ENCODE measurements around the gene GNA12. TPM values are rescaled to one million over a fixed set of nuclear protein-coding genes. Genes with fewer than 3 reads are reported as not detected.
"Not testable (repeated sequence)": the region's sequence is repeated elsewhere in the genome, so short reads cannot be mapped to it uniquely, and the experiment has no call there.

Gene GNA12
- total RNA-seq, 1 experiment from 2014 or later: 36.2 TPM

GRCh38 chr7:2680256-2680655 is 163.9 kb downstream of the GNA12 start:
- no peak overlapping the region for H3K4me3 Mint-ChIP-seq (ENCODE audit: unreplicated experiment)
- H3K4me1 Mint-ChIP-seq (ENCODE audit: insufficient read depth, unreplicated experiment): no peaks in the 10 kb centered on the region
- POLR2A ChIA-PET: interaction anchor here (1.0 to 1.1 kb wide), 2 partner anchors 229 to 230 kb away, joined by 3 to 5 read pairs; no protein-coding TSS in a partner anchor
- DNase-seq (ENCODE audit: unreplicated experiment): no peak
- no peak overlapping the region for H3K27ac Mint-ChIP-seq (ENCODE audit: low read depth, unreplicated experiment)
- CTCF ChIA-PET: interaction anchor here (0.7 to 3.5 kb wide), 6 partner anchors 10 to 229 kb away, joined by 3 to 48 read pairs (median 6); no protein-coding TSS in a partner anchor
- H3K9me3 Mint-ChIP-seq (ENCODE audit: unreplicated experiment): no peaks in the 10 kb centered on the region
- H3K36me3 Mint-ChIP-seq (ENCODE audit: insufficient read depth, unreplicated experiment): no peaks in the 10 kb centered on the region
- TF ChIP-seq, protein P1, sequence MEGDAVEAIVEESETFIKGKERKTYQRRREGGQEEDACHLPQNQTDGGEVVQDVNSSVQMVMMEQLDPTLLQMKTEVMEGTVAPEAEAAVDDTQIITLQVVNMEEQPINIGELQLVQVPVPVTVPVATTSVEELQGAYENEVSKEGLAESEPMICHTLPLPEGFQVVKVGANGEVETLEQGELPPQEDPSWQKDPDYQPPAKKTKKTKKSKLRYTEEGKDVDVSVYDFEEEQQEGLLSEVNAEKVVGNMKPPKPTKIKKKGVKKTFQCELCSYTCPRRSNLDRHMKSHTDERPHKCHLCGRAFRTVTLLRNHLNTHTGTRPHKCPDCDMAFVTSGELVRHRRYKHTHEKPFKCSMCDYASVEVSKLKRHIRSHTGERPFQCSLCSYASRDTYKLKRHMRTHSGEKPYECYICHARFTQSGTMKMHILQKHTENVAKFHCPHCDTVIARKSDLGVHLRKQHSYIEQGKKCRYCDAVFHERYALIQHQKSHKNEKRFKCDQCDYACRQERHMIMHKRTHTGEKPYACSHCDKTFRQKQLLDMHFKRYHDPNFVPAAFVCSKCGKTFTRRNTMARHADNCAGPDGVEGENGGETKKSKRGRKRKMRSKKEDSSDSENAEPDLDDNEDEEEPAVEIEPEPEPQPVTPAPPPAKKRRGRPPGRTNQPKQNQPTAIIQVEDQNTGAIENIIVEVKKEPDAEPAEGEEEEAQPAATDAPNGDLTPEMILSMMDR (IDR thresholded peaks at IDR 0.05; ENCODE audit: unreplicated experiment): no peak
- intact Hi-C loops (cut with micrococcal nuclease): loop anchor here (2.0 kb wide), 1 partner anchor 125 kb away; the partner anchor contains the start of gene BRAT1
- BruUV-seq (replicated peaks): no TSS peak
- peaks cover 41% of the 10 kb centered on the region for H3K27me3 Mint-ChIP-seq (ENCODE audit: insufficient read depth, unreplicated experiment)

- H3K4me3 Mint-ChIP-seq (ENCODE audit: unreplicated experiment); H3K9me3 Mint-ChIP-seq (ENCODE audit: unreplicated experiment); H3K27ac Mint-ChIP-seq (ENCODE audit: low read depth, unreplicated experiment); BruUV-seq (replicated peaks); H3K36me3 Mint-ChIP-seq (ENCODE audit: insufficient read depth, unreplicated experiment); POLR2A ChIA-PET; H3K4me1 Mint-ChIP-seq (ENCODE audit: insufficient read depth, unreplicated experiment); DNase-seq (ENCODE audit: unreplicated experiment): not testable (repeated sequence)
- CTCF ChIA-PET: interaction anchor here (1.0 to 3.5 kb wide), 4 partner anchors 9 to 228 kb away, joined by 3 to 48 read pairs (median 10); no protein-coding TSS in a partner anchor
- intact Hi-C loops (cut with micrococcal nuclease): loop anchor here (2.0 kb wide), 1 partner anchor 125 kb away; the partner anchor contains the start of gene BRAT1
- peaks cover 41% of the 10 kb centered on the region for H3K27me3 Mint-ChIP-seq (ENCODE audit: insufficient read depth, unreplicated experiment)
These were observed 164.7 kb downstream of the GNA12 start for GRCh38 chr7:2679135-2680127.

- intact Hi-C loops (cut with micrococcal nuclease); H3K9me3 Mint-ChIP-seq (ENCODE audit: unreplicated experiment); H3K4me3 Mint-ChIP-seq (ENCODE audit: unreplicated experiment); H3K36me3 Mint-ChIP-seq (ENCODE audit: insufficient read depth, unreplicated experiment); POLR2A ChIA-PET; H3K27ac Mint-ChIP-seq (ENCODE audit: low read depth, unreplicated experiment); CTCF ChIA-PET; BruUV-seq (replicated peaks); DNase-seq (ENCODE audit: unreplicated experiment); H3K4me1 Mint-ChIP-seq (ENCODE audit: insufficient read depth, unreplicated experiment): not testable (repeated sequence)
- peaks cover 41% of the 10 kb centered on the region for H3K27me3 Mint-ChIP-seq (ENCODE audit: insufficient read depth, unreplicated experiment)
These were observed 165.7 kb downstream of the GNA12 start for GRCh38 chr7:2678454-2678853.

Other genes starting within 250 kb of the GNA12 start
- gene TTYH3, start 212.3 kb downstream of the GNA12 start, total RNA-seq (2022): 20.9 and 34.7 TPM in 2 replicates
- gene AMZ1, start 156.1 kb downstream of the GNA12 start, total RNA-seq (2022): not detected in 2 replicates
- not detected in 2 replicates for gene CARD11, start 199.6 kb upstream of the GNA12 start, total RNA-seq (2022)

All from MCF 10A (cell line).